ENCODE data around the gene ASB2.

- TF ChIP-seq CTCF (conservative IDR thresholded peaks at IDR 0.05) = no peak
- TF ChIP-seq EZH2 (IDR thresholded peaks at IDR 0.05; ENCODE audit: low read depth) = no peak
Measured at GRCh38 chr14:93916498-93916897, 59.9 kb downstream of the ASB2 start.

All from PC-9 (cell line).